ENCODE data around the gene BAHCC1.

Gene BAHCC1

DNA sequence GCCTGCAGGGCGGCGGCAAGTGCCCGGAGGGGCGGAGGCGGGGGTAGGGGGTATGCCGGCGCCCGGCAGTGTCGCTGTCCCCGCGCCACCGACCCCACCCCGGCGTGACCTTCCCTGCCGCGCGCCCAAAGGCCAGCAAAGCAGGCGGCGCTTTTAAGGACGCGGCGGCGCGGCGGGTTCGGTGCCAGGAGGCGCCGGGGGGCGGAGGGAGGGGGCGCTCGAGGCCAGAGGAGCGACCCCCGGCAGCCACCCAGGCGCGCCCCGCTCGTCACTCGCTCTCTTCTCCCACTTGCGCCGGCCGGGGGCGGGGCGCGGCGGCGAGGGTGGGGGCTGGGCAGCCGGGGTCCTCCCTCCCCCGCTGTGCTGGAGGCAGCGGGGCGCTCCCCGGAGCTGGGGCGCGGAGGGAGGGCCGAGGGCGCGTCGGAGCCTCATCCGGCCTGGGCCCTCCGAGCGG is 8.6 kb upstream of the BAHCC1 start:
- no peaks in the 10 kb centered on the region for H3K36me3 ChIP-seq (replicated peaks; ENCODE audit: low read depth, low read length)
- H4K20me1 ChIP-seq (ENCODE audit: insufficient read depth, low read length), result no peaks in the 10 kb centered on the region
- no peaks in the 10 kb centered on the region for H3K27me3 ChIP-seq (ENCODE audit: low read depth, low read length)
- no peak overlapping the region for H3K4me3 ChIP-seq (ENCODE audit: low read length)
- no peak overlapping the region for H3K4me2 ChIP-seq (ENCODE audit: low read length)
- H3K9ac ChIP-seq (ENCODE audit: low read length), result no peak overlapping the region
- H3K27ac ChIP-seq (ENCODE audit: low read length), result no peak overlapping the region
- no peaks in the 10 kb centered on the region for H3K79me2 ChIP-seq (ENCODE audit: low read length)
- no peak overlapping the region for H2AFZ ChIP-seq (ENCODE audit: low read depth, low read length)
- no peaks in the 10 kb centered on the region for H3K9me3 ChIP-seq (ENCODE audit: insufficient read depth, low read length)
- H3K4me1 ChIP-seq (ENCODE audit: low read length), result no peaks in the 10 kb centered on the region
- no peak for TF ChIP-seq EZH2phosphoT487 (IDR thresholded peaks at IDR 0.05; ENCODE audit: low read depth)
- TF ChIP-seq, protein P1, sequence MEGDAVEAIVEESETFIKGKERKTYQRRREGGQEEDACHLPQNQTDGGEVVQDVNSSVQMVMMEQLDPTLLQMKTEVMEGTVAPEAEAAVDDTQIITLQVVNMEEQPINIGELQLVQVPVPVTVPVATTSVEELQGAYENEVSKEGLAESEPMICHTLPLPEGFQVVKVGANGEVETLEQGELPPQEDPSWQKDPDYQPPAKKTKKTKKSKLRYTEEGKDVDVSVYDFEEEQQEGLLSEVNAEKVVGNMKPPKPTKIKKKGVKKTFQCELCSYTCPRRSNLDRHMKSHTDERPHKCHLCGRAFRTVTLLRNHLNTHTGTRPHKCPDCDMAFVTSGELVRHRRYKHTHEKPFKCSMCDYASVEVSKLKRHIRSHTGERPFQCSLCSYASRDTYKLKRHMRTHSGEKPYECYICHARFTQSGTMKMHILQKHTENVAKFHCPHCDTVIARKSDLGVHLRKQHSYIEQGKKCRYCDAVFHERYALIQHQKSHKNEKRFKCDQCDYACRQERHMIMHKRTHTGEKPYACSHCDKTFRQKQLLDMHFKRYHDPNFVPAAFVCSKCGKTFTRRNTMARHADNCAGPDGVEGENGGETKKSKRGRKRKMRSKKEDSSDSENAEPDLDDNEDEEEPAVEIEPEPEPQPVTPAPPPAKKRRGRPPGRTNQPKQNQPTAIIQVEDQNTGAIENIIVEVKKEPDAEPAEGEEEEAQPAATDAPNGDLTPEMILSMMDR (IDR thresholded peaks at IDR 0.05; ENCODE audit: low read depth, low read length), result no peak

DNA sequence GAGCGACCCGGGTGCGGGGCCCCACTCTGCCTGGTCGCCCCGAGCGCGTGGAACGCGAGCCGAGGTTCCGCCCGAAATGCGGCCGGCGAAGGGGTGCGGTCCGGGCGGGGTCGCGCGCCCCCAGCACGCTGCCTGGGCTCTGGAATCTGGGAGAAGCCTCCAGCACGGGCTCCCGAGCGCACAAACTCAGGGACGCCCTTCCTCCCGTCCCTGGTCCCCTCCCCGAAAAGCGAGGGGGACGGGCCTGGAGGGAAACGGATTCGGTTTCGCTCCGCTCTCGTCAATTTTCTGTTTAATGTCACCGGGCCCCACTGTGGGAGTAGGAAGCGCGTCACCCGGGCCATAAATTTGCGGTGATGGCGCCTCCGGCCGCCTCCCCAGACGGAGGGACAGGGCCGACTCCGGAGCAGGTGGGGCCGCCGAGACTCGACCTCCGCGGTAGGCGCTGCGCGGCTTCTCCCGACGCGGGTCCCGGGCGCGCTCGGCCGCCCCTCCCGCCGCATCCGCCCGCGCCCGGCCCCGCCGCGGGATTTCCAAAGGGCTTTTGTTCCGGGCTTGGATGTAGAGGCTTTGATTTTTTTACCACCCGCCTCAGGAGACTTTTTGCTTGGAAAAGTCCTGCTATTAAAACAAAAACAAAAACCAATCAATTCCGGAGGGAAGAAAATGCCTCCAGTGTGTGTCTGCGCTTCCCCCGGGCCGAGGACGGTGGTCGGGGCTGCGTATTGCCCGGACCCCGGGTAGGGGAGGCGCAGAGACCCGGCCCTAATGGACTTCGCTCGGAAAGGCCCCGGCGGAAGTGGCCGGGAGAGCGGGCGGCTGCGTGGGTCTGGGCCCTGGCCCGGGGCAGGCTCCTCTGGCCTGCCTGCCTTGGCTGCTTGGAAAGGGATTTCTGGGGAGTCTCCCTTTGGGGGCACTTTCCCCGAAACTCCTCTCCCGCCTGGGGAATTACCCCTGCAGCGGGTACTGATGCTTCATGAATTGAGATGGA is 7.9 kb upstream of the BAHCC1 start:
- Histone ChIP-seq H2AFZ (ENCODE audit: low read depth, low read length) (no peak overlapping the region), H3K9ac (ENCODE audit: low read length) (no peak overlapping the region), H3K27ac (ENCODE audit: low read length) (no peak overlapping the region), H3K36me3 (replicated peaks; ENCODE audit: low read depth, low read length) (no peaks in the 10 kb centered on the region), H3K4me1 (ENCODE audit: low read length) (no peaks in the 10 kb centered on the region), H3K27me3 (ENCODE audit: low read depth, low read length) (no peaks in the 10 kb centered on the region), H3K4me3 (ENCODE audit: low read length) (no peak overlapping the region), H3K4me2 (ENCODE audit: low read length) (no peak overlapping the region), H3K79me2 (ENCODE audit: low read length) (no peaks in the 10 kb centered on the region), H4K20me1 (ENCODE audit: insufficient read depth, low read length) (no peaks in the 10 kb centered on the region), H3K9me3 (ENCODE audit: insufficient read depth, low read length) (no peaks in the 10 kb centered on the region)
- no peak for TF ChIP-seq EZH2phosphoT487 (IDR thresholded peaks at IDR 0.05; ENCODE audit: low read depth)
- TF ChIP-seq, protein P1 (IDR thresholded peaks at IDR 0.05; ENCODE audit: low read depth, low read length), result no peak

DNA sequence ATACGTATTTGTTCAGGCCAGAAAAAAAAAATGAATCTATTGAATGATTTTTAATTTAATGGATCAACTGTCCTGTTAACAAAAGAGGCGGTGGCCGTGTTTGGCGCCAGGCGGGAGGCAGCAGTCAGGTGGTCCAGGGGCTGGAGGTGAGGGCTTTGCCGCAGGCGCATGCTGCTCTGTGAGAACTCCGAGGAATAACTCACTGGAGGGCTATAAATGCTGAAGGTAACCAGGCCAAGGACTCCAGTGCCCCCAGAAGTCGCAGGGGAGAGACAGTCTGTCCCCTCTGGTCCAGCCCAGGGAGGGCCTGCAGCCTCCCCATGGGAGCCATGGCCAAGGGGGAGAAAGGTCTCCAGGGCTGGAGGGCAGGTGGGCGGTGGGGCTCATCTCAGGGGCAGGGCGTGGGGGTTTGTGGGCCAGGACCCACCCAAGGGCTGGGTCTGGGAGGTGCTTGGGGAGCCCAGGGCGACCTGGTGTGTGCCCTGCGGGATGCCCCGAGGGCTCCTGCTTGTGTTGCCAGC is 7.1 kb upstream of the BAHCC1 start:
- no peaks in the 10 kb centered on the region for H3K79me2 ChIP-seq (ENCODE audit: low read length)
- H3K4me1 ChIP-seq (ENCODE audit: low read length), result no peaks in the 10 kb centered on the region
- no peaks in the 10 kb centered on the region for H3K9me3 ChIP-seq (ENCODE audit: insufficient read depth, low read length)
- no peaks in the 10 kb centered on the region for H3K27me3 ChIP-seq (ENCODE audit: low read depth, low read length)
- TF ChIP-seq, protein P1 (IDR thresholded peaks at IDR 0.05; ENCODE audit: low read depth, low read length), result no peak
- TF ChIP-seq EZH2phosphoT487 (IDR thresholded peaks at IDR 0.05; ENCODE audit: low read depth), result no peak
- H3K4me3 ChIP-seq (ENCODE audit: low read length), result no peak overlapping the region
- H2AFZ ChIP-seq (ENCODE audit: low read depth, low read length), result no peak overlapping the region
- H3K27ac ChIP-seq (ENCODE audit: low read length), result no peak overlapping the region
- H3K9ac ChIP-seq (ENCODE audit: low read length), result no peak overlapping the region
- no peaks in the 10 kb centered on the region for H4K20me1 ChIP-seq (ENCODE audit: insufficient read depth, low read length)
- no peak overlapping the region for H3K4me2 ChIP-seq (ENCODE audit: low read length)
- no peaks in the 10 kb centered on the region for H3K36me3 ChIP-seq (replicated peaks; ENCODE audit: low read depth, low read length)

DNA sequence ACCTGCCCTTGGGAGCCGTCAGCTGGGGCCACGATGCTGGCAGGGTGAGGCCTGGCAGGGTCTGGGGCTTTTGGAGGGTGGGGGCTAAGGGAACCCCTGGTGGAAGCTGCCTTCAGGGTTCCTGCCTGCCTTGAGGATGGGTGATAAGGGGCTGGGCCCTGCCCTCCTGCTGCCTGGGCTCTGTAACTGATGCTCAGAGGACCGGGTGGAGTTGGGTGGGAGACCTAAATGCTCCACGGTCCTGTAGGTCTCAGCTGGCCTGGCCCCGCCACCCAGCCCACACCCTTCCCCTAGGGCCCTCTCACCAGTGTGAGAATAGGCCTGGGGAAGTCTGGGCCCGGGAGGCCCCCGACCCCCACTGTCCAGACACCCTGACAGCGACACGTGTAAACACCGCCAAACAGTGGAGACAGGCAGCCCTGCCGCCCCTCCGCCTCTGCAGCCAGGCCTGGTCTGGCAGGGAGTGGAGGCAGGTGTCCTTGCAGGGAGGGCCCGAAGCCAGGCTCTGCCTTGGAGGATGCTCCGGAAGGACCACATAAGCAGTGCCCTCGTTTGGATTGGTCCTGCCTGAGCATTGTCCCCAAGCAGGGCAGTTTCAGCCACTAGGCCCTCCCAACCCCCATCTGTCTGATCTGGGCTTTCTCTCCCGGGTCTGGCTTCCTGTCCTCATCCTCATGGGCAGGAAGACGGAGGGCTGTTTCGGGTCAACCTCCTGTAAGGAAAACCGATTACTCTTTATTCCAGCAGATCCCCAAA is 6.5 kb upstream of the BAHCC1 start:
- Histone ChIP-seq H3K4me3 (ENCODE audit: low read length) (no peak overlapping the region), H2AFZ (ENCODE audit: low read depth, low read length) (no peak overlapping the region), H3K27me3 (ENCODE audit: low read depth, low read length) (no peaks in the 10 kb centered on the region), H3K9ac (ENCODE audit: low read length) (no peak overlapping the region), H3K4me2 (ENCODE audit: low read length) (no peak overlapping the region), H3K9me3 (ENCODE audit: insufficient read depth, low read length) (no peaks in the 10 kb centered on the region), H3K36me3 (replicated peaks; ENCODE audit: low read depth, low read length) (no peaks in the 10 kb centered on the region), H4K20me1 (ENCODE audit: insufficient read depth, low read length) (no peaks in the 10 kb centered on the region), H3K79me2 (ENCODE audit: low read length) (no peaks in the 10 kb centered on the region), H3K27ac (ENCODE audit: low read length) (no peak overlapping the region), H3K4me1 (ENCODE audit: low read length) (no peaks in the 10 kb centered on the region)
- TF ChIP-seq EZH2phosphoT487 (IDR thresholded peaks at IDR 0.05; ENCODE audit: low read depth), result no peak
- TF ChIP-seq, protein P1 (IDR thresholded peaks at IDR 0.05; ENCODE audit: low read depth, low read length), result no peak

All from OCI-LY3 (cell line).